ENCODE measurements around the gene TEKT5. TPM values are rescaled to one million over a fixed set of nuclear protein-coding genes. Genes with fewer than 3 reads are reported as not detected.

The TEKT5 gene
- total and polyA plus RNA-seq, 2 experiments from 2014 or later: not detected

- peak within 1 kb of the TSS; percentile 33; the same call in 1 of the 2 replicates for H3K27ac ChIP-seq
- H3K9me2 ChIP-seq (ENCODE audit: insufficient read depth): no peaks in the 10 kb centered on the region
- WGBS, 2 experiments (ENCODE audit: low coverage in 1 of 2, low lambda C conversion rate in 2 of 2, missing lambda C conversion rate in 2 of 2): 1% methylated on average over 54 to 78 of the region's 91 CpGs
- peaks cover 35% of the 10 kb centered on the region for H3K79me2 ChIP-seq (ENCODE audit: insufficient read depth)
- in situ Hi-C loops (cut with MboI): no loop called here
- peaks cover 36% of the 10 kb centered on the region for H3F3A ChIP-seq (ENCODE audit: insufficient read depth)
- H3K27me3 ChIP-seq (replicated peaks; ENCODE audit: insufficient read depth): no peaks in the 10 kb centered on the region
- H3K9ac ChIP-seq: peak within 1 kb of the TSS; percentile 89
- no peaks in the 10 kb centered on the region for H3K9me3 ChIP-seq (ENCODE audit: low read depth)
- H3K4me3 ChIP-seq: peak within 1 kb of the TSS; percentile 94
- H3K36me3 ChIP-seq (ENCODE audit: low read depth): no peaks in the 10 kb centered on the region
- H4K20me1 ChIP-seq (ENCODE audit: insufficient read depth): no peaks in the 10 kb centered on the region
- H2AFZ ChIP-seq: peak within 1 kb of the TSS; percentile 98
- no peak for TF ChIP-seq EZH2 (IDR thresholded peaks at IDR 0.05; ENCODE audit: insufficient read depth, poor library complexity, severe bottlenecking)
- no peak for TF ChIP-seq EZH2phosphoT487 (IDR thresholded peaks at IDR 0.05; ENCODE audit: insufficient read depth, low read depth)
- DNase-seq: peak; percentile 92
- peaks cover 60% of the 10 kb centered on the region for H3K4me1 ChIP-seq (ENCODE audit: insufficient read depth)
- H3K4me2 ChIP-seq (ENCODE audit: unreplicated experiment): peak within 1 kb of the TSS; percentile 83
Measured at GRCh38 chr16:10579965-10580882, 114.5 kb downstream of the TEKT5 start, which contains the start of gene EMP2. TSS of gene EMP2 (minus strand) at chr16:10580598. CDS start at chr16:10547617, 32,981 bp downstream.

GRCh38 chr16:10579575-10579964 lies 115.2 kb downstream of the TEKT5 start:
- Histone ChIP-seq H3K4me1 (ENCODE audit: insufficient read depth) (peaks cover 54% of the 10 kb centered on the region), H3K9ac (peak overlapping the region; percentile 89), H3K4me3 (peak overlapping the region; percentile 94), H3F3A (ENCODE audit: insufficient read depth) (peaks cover 30% of the 10 kb centered on the region), H3K79me2 (ENCODE audit: insufficient read depth) (peaks cover 40% of the 10 kb centered on the region), H2AFZ (peak overlapping the region; percentile 98), H3K36me3 (ENCODE audit: low read depth) (no peaks in the 10 kb centered on the region), H3K4me2 (ENCODE audit: unreplicated experiment) (peak overlapping the region; percentile 83), H3K9me3 (ENCODE audit: low read depth) (no peaks in the 10 kb centered on the region), H3K27ac (no peak overlapping the region), H3K27me3 (replicated peaks; ENCODE audit: insufficient read depth) (no peaks in the 10 kb centered on the region), H4K20me1 (ENCODE audit: insufficient read depth) (no peaks in the 10 kb centered on the region), H3K9me2 (ENCODE audit: insufficient read depth) (no peaks in the 10 kb centered on the region)
- DNase-seq: no peak
- in situ Hi-C loops (cut with MboI): no loop called here
- WGBS, 2 experiments (ENCODE audit: low coverage in 1 of 2, low lambda C conversion rate in 2 of 2, missing lambda C conversion rate in 2 of 2): 8 to 9% methylated on average over 6 of the region's 6 CpGs
- TF ChIP-seq EZH2phosphoT487 (IDR thresholded peaks at IDR 0.05; ENCODE audit: insufficient read depth, low read depth) (no peak), EZH2 (IDR thresholded peaks at IDR 0.05; ENCODE audit: insufficient read depth, poor library complexity, severe bottlenecking) (no peak)

- Histone ChIP-seq H3K36me3 (ENCODE audit: low read depth) (no peaks in the 10 kb centered on the region), H3F3A (ENCODE audit: insufficient read depth) (peaks cover 21% of the 10 kb centered on the region), H3K9ac (no peak overlapping the region), H3K27me3 (replicated peaks; ENCODE audit: insufficient read depth) (no peaks in the 10 kb centered on the region), H3K4me2 (ENCODE audit: unreplicated experiment) (peak overlapping the region; percentile 83), H3K27ac (no peak overlapping the region), H3K4me1 (ENCODE audit: insufficient read depth) (peaks cover 47% of the 10 kb centered on the region), H3K9me2 (ENCODE audit: insufficient read depth) (no peaks in the 10 kb centered on the region), H3K9me3 (ENCODE audit: low read depth) (no peaks in the 10 kb centered on the region), H2AFZ (no peak overlapping the region), H3K79me2 (ENCODE audit: insufficient read depth) (peaks cover 48% of the 10 kb centered on the region), H3K4me3 (peak overlapping the region; percentile 94), H4K20me1 (ENCODE audit: insufficient read depth) (no peaks in the 10 kb centered on the region)
- 47 to 52% methylated on average over 20 of the region's 20 CpGs for WGBS, 2 experiments (ENCODE audit: low coverage in 1 of 2, low lambda C conversion rate in 2 of 2, missing lambda C conversion rate in 2 of 2)
- TF ChIP-seq EZH2phosphoT487 (IDR thresholded peaks at IDR 0.05; ENCODE audit: insufficient read depth, low read depth) (no peak), EZH2 (IDR thresholded peaks at IDR 0.05; ENCODE audit: insufficient read depth, poor library complexity, severe bottlenecking) (no peak)
- no peak for DNase-seq
- in situ Hi-C loops (cut with MboI): no loop called here
Measured at GRCh38 chr16:10578474-10579316, 116.0 kb downstream of the TEKT5 start.

Small RNA genes within 50 kb of the gene (small RNA-seq; reads per million reads assigned to genes)
- gene MTND4LP24 (ENCODE audit: low read depth, low replicate concordance) (not detected), gene MTND6P33 (ENCODE audit: low read depth, low replicate concordance) (not detected)

Other genes starting within 250 kb of the TEKT5 start
- 23.0 and 26.0 TPM in 2 replicates for gene EMP2, start 114.3 kb downstream of the TEKT5 start, total RNA-seq (2014; rRNA removed; shearing (Covaris generic))
- 65.7 and 73.7 TPM in 2 replicates for gene EMP2, start 114.3 kb downstream of the TEKT5 start, polyA plus RNA-seq (2016; fragmentation: Nextera tagmentation; extraction: Ambion mirVana)
- 16.3 and 19.1 TPM in 2 replicates for gene NUBP1, start 48.9 kb upstream of the TEKT5 start, total RNA-seq (2014; rRNA removed; shearing (Covaris generic))
- gene NUBP1, start 48.9 kb upstream of the TEKT5 start, polyA plus RNA-seq (2016; fragmentation: Nextera tagmentation; extraction: Ambion mirVana): 22.3 and 23.4 TPM in 2 replicates
- not detected in 2 replicates for gene TVP23A, start 123.9 kb upstream of the TEKT5 start, total RNA-seq (2014; rRNA removed; shearing (Covaris generic))
- gene TVP23A, start 123.9 kb upstream of the TEKT5 start, polyA plus RNA-seq (2016; fragmentation: Nextera tagmentation; extraction: Ambion mirVana): 0.06 and 0.13 TPM in 2 replicates
- under 0.01 TPM in 1 of 2 replicates, not detected in the other for gene CIITA, start 182.3 kb upstream of the TEKT5 start, total RNA-seq (2014; rRNA removed; shearing (Covaris generic))
- gene CIITA, start 182.3 kb upstream of the TEKT5 start, polyA plus RNA-seq (2016; fragmentation: Nextera tagmentation; extraction: Ambion mirVana): 0.09 and 0.75 TPM in 2 replicates
- gene DEXI, start 247.5 kb upstream of the TEKT5 start, total RNA-seq (2014; rRNA removed; shearing (Covaris generic)): 101 and 105 TPM in 2 replicates
- gene DEXI, start 247.5 kb upstream of the TEKT5 start, polyA plus RNA-seq (2016; fragmentation: Nextera tagmentation; extraction: Ambion mirVana): 41.8 and 42.1 TPM in 2 replicates
- gene CLEC16A, start 249.6 kb upstream of the TEKT5 start, total RNA-seq (2014; rRNA removed; shearing (Covaris generic)): 12.9 and 21.4 TPM in 2 replicates
- 12.7 and 13.2 TPM in 2 replicates for gene CLEC16A, start 249.6 kb upstream of the TEKT5 start, polyA plus RNA-seq (2016; fragmentation: Nextera tagmentation; extraction: Ambion mirVana)